ENCODE measurements around the gene RFX2. TPM values are rescaled to one million over a fixed set of nuclear protein-coding genes. Genes with fewer than 3 reads are reported as not detected.
A peak's percentile ranks its signal among the peaks of the same experiment; 100 is the strongest.
"Not testable (repeated sequence)": the region's sequence is repeated elsewhere in the genome, so short reads cannot be mapped to it uniquely, and the experiment has no call there.

The RFX2 gene
- total and polyA plus RNA-seq, 8 donors = 1.8 to 14.0 (median 3.4) TPM

DNA sequence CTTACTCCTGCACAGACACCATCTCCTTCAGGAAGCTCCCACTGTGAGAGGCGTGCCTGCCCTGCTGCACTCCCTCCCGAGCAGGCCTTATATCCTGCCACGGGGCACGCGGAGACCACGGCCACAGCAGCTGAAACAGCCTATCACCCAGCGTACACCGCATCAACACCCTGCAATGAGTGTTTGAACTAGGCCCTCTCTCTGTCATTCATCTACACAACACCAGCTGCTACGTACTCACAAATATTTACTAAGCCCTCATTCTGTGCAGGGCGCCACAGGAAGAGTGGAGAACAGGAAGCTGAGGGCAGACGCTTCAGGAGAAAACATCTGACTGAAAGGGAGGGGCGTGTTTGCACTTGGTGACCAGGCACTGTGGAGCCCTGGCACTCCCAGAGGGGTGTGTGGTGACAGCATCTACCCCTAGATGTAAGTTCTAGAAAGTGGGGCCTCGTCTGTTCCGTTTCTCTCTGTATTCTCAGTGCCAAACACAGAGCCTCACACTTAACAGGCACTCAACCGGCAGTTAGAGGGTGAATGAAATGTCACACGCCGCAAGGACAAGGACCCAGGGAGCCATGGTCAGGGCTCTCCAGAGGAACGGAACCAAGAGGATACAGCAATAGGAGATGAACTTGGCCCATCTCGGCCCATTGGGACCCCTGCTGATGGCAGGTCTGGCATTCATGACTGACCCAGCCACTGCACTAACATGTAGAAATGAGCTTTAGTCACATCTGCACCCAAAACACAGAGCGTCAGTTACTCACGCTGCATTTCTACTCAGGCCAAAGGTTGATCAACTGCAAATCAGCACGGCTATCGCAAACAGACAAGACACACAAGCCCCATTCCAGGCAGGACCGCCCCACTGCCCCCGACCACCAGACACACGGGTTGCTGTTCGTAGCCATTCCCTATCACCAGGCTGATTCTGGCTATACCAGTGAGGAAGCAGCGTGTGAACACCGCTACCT is 148.0 kb downstream of the RFX2 start:
- H3K27ac ChIP-seq = peak overlapping the region; percentile 66 to 88 (median 78)
- 22 to 28% methylated on average over 29 of the region's 29 CpGs for WGBS, 2 donors
- no peaks in the 10 kb centered on the region for H3K36me3 ChIP-seq
- FAIRE-seq = no peak
- intact Hi-C loops (cut with DNase I) = no loop called here
- H3K4me1 ChIP-seq = peaks cover 57 to 66% (median 61%) of the 10 kb centered on the region in 3 donors
- peak overlapping the region in 1 of 4 donors; percentile 9 for H3K4me3 ChIP-seq
- no peaks in the 10 kb centered on the region for H3K9me3 ChIP-seq
- peak; percentile 81 to 85 (median 82) for ATAC-seq
- no peaks in the 10 kb centered on the region for H3K27me3 ChIP-seq
- no peak for TF ChIP-seq CTCF (IDR thresholded peaks at IDR 0.05)
- DNase-seq = peak in 5 of 6 donors; percentile 73 to 87 (median 81)

DNA sequence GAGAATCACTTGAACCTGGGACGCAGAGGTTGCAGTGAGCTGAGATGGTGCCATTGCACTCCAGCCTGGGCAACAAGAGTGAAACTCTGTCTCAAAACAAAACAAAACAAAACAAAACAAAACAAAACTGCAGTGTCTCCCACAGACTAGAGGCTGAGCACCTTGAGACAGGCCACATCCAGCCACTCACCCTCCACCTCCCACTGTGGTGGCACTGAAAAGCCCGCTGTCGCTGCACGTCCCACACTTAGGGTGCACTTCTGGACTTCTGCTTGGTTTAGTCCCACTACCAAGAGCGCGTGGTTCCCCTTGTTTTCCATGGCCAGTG is 148.7 kb downstream of the RFX2 start:
- DNase-seq; H3K27me3 ChIP-seq; ATAC-seq; FAIRE-seq; intact Hi-C loops (cut with DNase I); H3K9me3 ChIP-seq; H3K36me3 ChIP-seq: not testable (repeated sequence)
- Histone ChIP-seq H3K27ac (peak overlapping the region; percentile 66 to 88 (median 78)), H3K4me3 (peak overlapping the region in 1 of 4 donors; percentile 6), H3K4me1 (peaks cover 51 to 65% (median 54%) of the 10 kb centered on the region in 3 donors)
- 41 to 46% methylated on average over 5 to 6 of the region's 6 CpGs for WGBS, 2 donors

DNA sequence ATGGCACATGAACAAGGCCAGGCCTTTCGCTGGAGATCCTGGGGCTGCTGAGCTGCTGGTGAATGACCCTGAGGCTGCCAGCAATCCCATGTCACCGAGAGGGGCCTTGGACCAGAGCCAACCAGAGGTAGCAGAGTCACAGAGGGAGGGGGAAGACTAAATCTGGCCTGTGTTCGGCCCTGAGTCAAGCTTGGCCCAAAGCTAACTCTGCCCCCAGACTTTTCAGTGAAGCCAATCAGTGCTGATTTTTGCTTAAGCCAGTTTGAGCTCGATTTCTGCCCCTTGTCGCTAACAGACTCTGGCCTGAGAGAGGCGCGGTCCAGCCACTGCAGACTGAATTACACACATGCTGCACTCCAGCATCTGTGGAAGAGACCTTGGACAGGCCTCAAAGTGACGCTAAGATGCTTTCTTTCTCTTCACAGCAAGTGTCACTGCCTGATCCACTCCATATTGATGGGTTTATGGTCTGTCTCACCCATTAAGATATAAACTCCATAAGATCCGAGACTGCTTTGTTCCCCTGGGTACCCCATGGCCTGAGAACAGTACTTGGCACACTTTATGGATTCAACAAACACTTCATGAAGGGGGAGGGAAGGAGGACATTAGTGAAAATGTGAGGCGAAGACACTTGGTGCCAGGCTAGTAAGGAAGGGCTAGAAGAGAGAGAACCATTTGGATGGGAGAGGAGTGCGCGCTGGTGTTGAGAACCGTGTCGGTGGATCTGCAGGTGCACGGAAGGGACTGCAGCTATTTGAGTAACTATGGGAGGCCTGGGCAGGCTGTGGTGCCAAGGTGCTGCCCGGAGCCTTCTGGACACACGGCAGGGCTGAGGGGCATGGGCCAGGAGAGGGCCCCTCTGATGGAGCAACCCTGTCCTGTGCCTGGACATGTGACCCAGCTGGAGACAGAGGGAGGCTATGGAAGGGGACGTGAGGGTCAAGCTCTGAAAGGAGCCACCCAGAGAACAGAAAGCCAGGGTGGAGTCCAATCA is 150.0 kb downstream of the RFX2 start:
- Histone ChIP-seq H3K27ac (peak overlapping the region; percentile 35 to 88 (median 76)), H3K9me3 (no peaks in the 10 kb centered on the region), H3K4me1 (peaks cover 46 to 67% (median 53%) of the 10 kb centered on the region in 3 donors), H3K27me3 (no peaks in the 10 kb centered on the region), H3K4me3 (no peak overlapping the region), H3K36me3 (no peaks in the 10 kb centered on the region)
- intact Hi-C loops (cut with DNase I) = no loop called here
- TF ChIP-seq CTCF (IDR thresholded peaks at IDR 0.05) = no peak
- FAIRE-seq = no peak
- peak; percentile 5 to 32 (median 18) for ATAC-seq
- peak in 5 of 6 donors; percentile 63 to 74 (median 72) for DNase-seq
- 44 to 47% methylated on average over 18 of the region's 18 CpGs for WGBS, 2 donors

GRCh38 chr19:5959260-5960004 is 150.9 kb downstream of the RFX2 start:
- Histone ChIP-seq H3K27ac (peak overlapping the region; percentile 35 to 88 (median 76)), H3K36me3 (no peaks in the 10 kb centered on the region), H3K27me3 (no peaks in the 10 kb centered on the region), H3K4me1 (peaks cover 48 to 76% (median 61%) of the 10 kb centered on the region in 3 donors), H3K9me3 (no peaks in the 10 kb centered on the region), H3K4me3 (no peak overlapping the region)
- TF ChIP-seq CTCF (IDR thresholded peaks at IDR 0.05) = no peak
- ATAC-seq (no peak), DNase-seq (no peak), FAIRE-seq (no peak)
- 51 to 56% methylated on average over 14 of the region's 14 CpGs for WGBS, 2 donors
- intact Hi-C loops (cut with DNase I) = no loop called here

Measured in pancreas (tissue), 10 donors.